ENCODE measurements around the gene CACNG4. TPM values are rescaled to one million over a fixed set of nuclear protein-coding genes. Genes with fewer than 3 reads are reported as not detected.

The CACNG4 gene
- total RNA-seq, 4 donors from 2014 or later, result 1.7 to 12.5 (median 2.9) TPM

- no peaks in the 10 kb centered on the region for H3K4me1 ChIP-seq
- intact Hi-C loops (cut with DNase I), result no loop called here
- TF ChIP-seq EP300 (IDR thresholded peaks at IDR 0.05) (no peak), POLR2A (IDR thresholded peaks at IDR 0.05; ENCODE audit: low read depth) (no peak), POLR2AphosphoS5 (IDR thresholded peaks at IDR 0.05) (no peak), CTCF (IDR thresholded peaks at IDR 0.05) (no peak)
- no peak for DNase-seq (ENCODE audit: extremely low spot score)
- H3K9me3 ChIP-seq, result no peaks in the 10 kb centered on the region
- no peak overlapping the region for H3K4me3 ChIP-seq
- peaks cover 0 to 5% (median 0%) of the 10 kb centered on the region in 4 donors for H3K27me3 ChIP-seq
- no peaks in the 10 kb centered on the region for H3K36me3 ChIP-seq
- H3K27ac ChIP-seq (replicated peaks in 1 of 4), result no peak overlapping the region
- WGBS, result 84% methylated on average over 6 of the region's 12 CpGs
These were observed 54.2 kb downstream of the CACNG4 start for GRCh38 chr17:67018471-67019434.

- Histone ChIP-seq H3K4me1 (no peaks in the 10 kb centered on the region), H3K4me3 (no peak overlapping the region)
- TF ChIP-seq EP300 (IDR thresholded peaks at IDR 0.05), result no peak
These were observed 55.3 kb downstream of the CACNG4 start for GRCh38 chr17:67019809-67020208.

GRCh38 chr17:67020293-67020766 is 55.8 kb downstream of the CACNG4 start:
- Histone ChIP-seq H3K36me3 (no peaks in the 10 kb centered on the region), H3K27ac (replicated peaks in 1 of 4) (no peak overlapping the region), H3K9me3 (no peaks in the 10 kb centered on the region), H3K4me3 (no peak overlapping the region), H3K4me1 (no peaks in the 10 kb centered on the region), H3K27me3 (peaks cover 0 to 5% (median 0%) of the 10 kb centered on the region in 4 donors)
- WGBS, result 66% methylated on average over 11 of the region's 11 CpGs
- intact Hi-C loops (cut with DNase I), result no loop called here
- TF ChIP-seq POLR2AphosphoS5 (IDR thresholded peaks at IDR 0.05) (no peak), CTCF (IDR thresholded peaks at IDR 0.05) (no peak), EP300 (IDR thresholded peaks at IDR 0.05) (no peak), POLR2A (IDR thresholded peaks at IDR 0.05; ENCODE audit: low read depth) (no peak)
- no peak for DNase-seq (ENCODE audit: extremely low spot score)

More at GRCh38 chr17:67019809-67020208, 55.3 kb downstream of the CACNG4 start:
- intact Hi-C loops (cut with DNase I), result no loop called here
- Histone ChIP-seq H3K36me3 (no peaks in the 10 kb centered on the region), H3K27me3 (peaks cover 0 to 5% (median 0%) of the 10 kb centered on the region in 4 donors), H3K27ac (replicated peaks in 1 of 4) (no peak overlapping the region), H3K9me3 (no peaks in the 10 kb centered on the region)
- 72% methylated on average over 8 of the region's 8 CpGs for WGBS
- DNase-seq (ENCODE audit: extremely low spot score), result no peak

- no peak overlapping the region for H3K27ac ChIP-seq (replicated peaks in 1 of 4)
- H3K4me3 ChIP-seq, result no peak overlapping the region
- no peaks in the 10 kb centered on the region for H3K36me3 ChIP-seq
- 89% methylated on average over 6 of the region's 7 CpGs for WGBS
- no peak for DNase-seq (ENCODE audit: extremely low spot score)
- H3K4me1 ChIP-seq, result no peaks in the 10 kb centered on the region
- peaks cover 0 to 5% (median 0%) of the 10 kb centered on the region in 4 donors for H3K27me3 ChIP-seq
- intact Hi-C loops (cut with DNase I), result no loop called here
- no peaks in the 10 kb centered on the region for H3K9me3 ChIP-seq
- TF ChIP-seq POLR2AphosphoS5 (IDR thresholded peaks at IDR 0.05) (no peak), POLR2A (IDR thresholded peaks at IDR 0.05; ENCODE audit: low read depth) (no peak), EP300 (IDR thresholded peaks at IDR 0.05) (no peak), CTCF (IDR thresholded peaks at IDR 0.05) (no peak)
These were observed 56.7 kb downstream of the CACNG4 start for GRCh38 chr17:67021196-67021595.

GRCh38 chr17:67021743-67022450 is 57.4 kb downstream of the CACNG4 start:
- WGBS, result 90% methylated on average over 16 of the region's 16 CpGs
- H3K27me3 ChIP-seq, result no peaks in the 10 kb centered on the region
- H3K27ac ChIP-seq (replicated peaks in 1 of 4), result no peak overlapping the region
- no peak overlapping the region for H3K4me3 ChIP-seq
- DNase-seq (ENCODE audit: extremely low spot score), result no peak
- H3K36me3 ChIP-seq, result no peaks in the 10 kb centered on the region
- TF ChIP-seq EP300 (IDR thresholded peaks at IDR 0.05) (no peak), POLR2AphosphoS5 (IDR thresholded peaks at IDR 0.05) (no peak), CTCF (IDR thresholded peaks at IDR 0.05) (no peak), POLR2A (IDR thresholded peaks at IDR 0.05; ENCODE audit: low read depth) (no peak)
- intact Hi-C loops (cut with DNase I), result no loop called here
- no peaks in the 10 kb centered on the region for H3K4me1 ChIP-seq
- H3K9me3 ChIP-seq, result no peaks in the 10 kb centered on the region

Data from esophagus muscularis mucosa (tissue), 4 donors.